Neural progenitor cell (in vitro differentiated cells): ENCODE data around the gene LRRC32.

Experiments used
- EZH2 ChIP-seq: fragments of 200-600 bp; sonication (generic); IDR thresholded peaks from 2 replicates; pipeline ENCODE4 v1.6.1; 2017; ENCODE audit warnings: antibody characterized with exemption, mild to moderate bottlenecking, moderate library complexity
- EZH2phosphoT487 ChIP-seq: fragments of 200-600 bp; sonication (generic); IDR thresholded peaks from 2 replicates; pipeline ENCODE4 v1.6.1; 2017; ENCODE audit warnings: antibody characterized with exemption
- TF ChIP-seq, protein P1 (sequence below): fragments of 200-600 bp; sonication (generic); IDR thresholded peaks from 2 replicates; pipeline ENCODE4 v1.5.1; 2017; ENCODE audit warnings: antibody characterized with exemption, mild to moderate bottlenecking

DNA sequence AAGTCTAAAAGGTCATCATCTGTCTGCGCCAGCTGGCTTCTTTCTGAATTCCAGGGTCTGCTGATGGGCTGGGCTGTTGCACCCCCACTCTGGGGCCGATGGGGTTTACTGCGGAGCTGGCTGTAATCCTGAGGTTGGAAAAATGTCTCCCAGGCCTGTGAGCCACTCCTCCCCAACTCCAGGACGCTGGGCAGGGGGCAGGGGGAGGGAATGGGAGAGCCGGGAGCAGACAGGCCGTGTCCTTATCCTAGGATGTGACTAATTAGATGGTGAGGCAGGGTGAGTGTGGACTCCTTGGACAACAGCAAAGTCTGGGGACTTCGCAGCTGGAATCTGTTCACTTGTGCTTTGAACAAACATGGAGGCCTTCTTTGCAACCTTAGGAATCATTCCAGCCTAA, 48.7 kb downstream of the LRRC32 start:
- TF ChIP-seq, protein P1, sequence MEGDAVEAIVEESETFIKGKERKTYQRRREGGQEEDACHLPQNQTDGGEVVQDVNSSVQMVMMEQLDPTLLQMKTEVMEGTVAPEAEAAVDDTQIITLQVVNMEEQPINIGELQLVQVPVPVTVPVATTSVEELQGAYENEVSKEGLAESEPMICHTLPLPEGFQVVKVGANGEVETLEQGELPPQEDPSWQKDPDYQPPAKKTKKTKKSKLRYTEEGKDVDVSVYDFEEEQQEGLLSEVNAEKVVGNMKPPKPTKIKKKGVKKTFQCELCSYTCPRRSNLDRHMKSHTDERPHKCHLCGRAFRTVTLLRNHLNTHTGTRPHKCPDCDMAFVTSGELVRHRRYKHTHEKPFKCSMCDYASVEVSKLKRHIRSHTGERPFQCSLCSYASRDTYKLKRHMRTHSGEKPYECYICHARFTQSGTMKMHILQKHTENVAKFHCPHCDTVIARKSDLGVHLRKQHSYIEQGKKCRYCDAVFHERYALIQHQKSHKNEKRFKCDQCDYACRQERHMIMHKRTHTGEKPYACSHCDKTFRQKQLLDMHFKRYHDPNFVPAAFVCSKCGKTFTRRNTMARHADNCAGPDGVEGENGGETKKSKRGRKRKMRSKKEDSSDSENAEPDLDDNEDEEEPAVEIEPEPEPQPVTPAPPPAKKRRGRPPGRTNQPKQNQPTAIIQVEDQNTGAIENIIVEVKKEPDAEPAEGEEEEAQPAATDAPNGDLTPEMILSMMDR: no peak
- TF ChIP-seq EZH2phosphoT487 (no peak), EZH2 (no peak)
